Kidney epithelial cell (primary cell): Measurements from ENCODE around the gene MEST. TPM values are rescaled to one million over a fixed set of nuclear protein-coding genes. Genes with fewer than 3 reads are reported as not detected.

ENCODE experiments used
- DNase-seq: peaks from one replicate; pipeline ENCODE4 v3.0.0-alpha.2; 2010; ENCODE audit warnings: low read depth
- H3K27me3 ChIP-seq: 2 replicates; pipeline ENCODE4 v1.6.0; 2011; ENCODE audit warnings: low read length; ENCODE audit not compliant: control insufficient read depth, insufficient read depth
- H3K36me3 ChIP-seq: 2 replicates; pipeline ENCODE4 v1.5.1; 2011; ENCODE audit warnings: low read length; ENCODE audit not compliant: control insufficient read depth, insufficient read depth
- H3K4me3 ChIP-seq: 2 replicates; pipeline ENCODE4 v1.5.1; 2011; ENCODE audit warnings: low read depth, mild to moderate bottlenecking, control low read depth, low read length
- CTCF ChIP-seq: IDR thresholded peaks from 2 replicates; pipeline ENCODE4 v1.5.1; 2011; ENCODE audit warnings: mild to moderate bottlenecking, moderate library complexity, low read length, control low read depth, inconsistent platforms; ENCODE audit not compliant: insufficient read depth, poor library complexity, severe bottlenecking
- total RNA-seq: library from RNA; depleted of rRNA; stranded (reverse); fragments of >200 nt; gene quantifications from 2 replicates; pipeline ENCODE4 v1.2.3, GENCODE V29; 2015

MEST gene
- total RNA-seq, 1 donor from 2014 or later, result 15.2 TPM

- Histone ChIP-seq H3K27me3 (no peaks in the 10 kb centered on the region), H3K4me3 (no peak overlapping the region), H3K36me3 (no peaks in the 10 kb centered on the region)
- TF ChIP-seq CTCF, result no peak
- peak; percentile 42 for DNase-seq
Measured at GRCh38 chr7:130486954-130487436, 4.9 kb upstream of the MEST start.

- no peak for DNase-seq
- H3K36me3 ChIP-seq, result no peaks in the 10 kb centered on the region
Measured at GRCh38 chr7:130488392-130489139, 3.3 kb upstream of the MEST start.

GRCh38 chr7:130489140-130489983 is 2.5 kb upstream of the MEST start:
- no peak overlapping the region for H3K4me3 ChIP-seq
- H3K36me3 ChIP-seq, result no peaks in the 10 kb centered on the region
- peak; percentile 38 for DNase-seq
- TF ChIP-seq CTCF, result no peak
- H3K27me3 ChIP-seq, result no peaks in the 10 kb centered on the region

More at GRCh38 chr7:130488392-130489139, 3.3 kb upstream of the MEST start:
- Histone ChIP-seq H3K27me3 (no peaks in the 10 kb centered on the region), H3K4me3 (no peak overlapping the region)
- no peak for TF ChIP-seq CTCF

GRCh38 chr7:130490311-130490791 is 1.5 kb upstream of the MEST start:
- Histone ChIP-seq H3K36me3 (no peaks in the 10 kb centered on the region), H3K4me3 (no peak overlapping the region), H3K27me3 (no peaks in the 10 kb centered on the region)
- no peak for TF ChIP-seq CTCF
- no peak for DNase-seq

- Histone ChIP-seq H3K36me3 (no peaks in the 10 kb centered on the region), H3K4me3 (peak overlapping the region; percentile 55), H3K27me3 (no peaks in the 10 kb centered on the region)
- peak; percentile 44 for TF ChIP-seq CTCF
- DNase-seq, result no peak
Measured at GRCh38 chr7:130490888-130491804, 739 bp upstream of the MEST start.
